SK-N-SH (cell line): ENCODE results near the gene FLRT2. TPM values are rescaled to one million over a fixed set of nuclear protein-coding genes. Genes with fewer than 3 reads are reported as not detected.
A peak's percentile ranks its signal among the peaks of the same experiment; 100 is the strongest.

Source experiments
- CTCF ChIA-PET: fragments of 300-600, 350-600 bp; formaldehyde crosslinking; extraction: SDS; loops from one replicate; lab custom pipeline; 2021; lab: Yijun Ruan, JAX
- POLR2A ChIA-PET: fragments of 350-600 bp; sonication (Branson Sonifier 250); formaldehyde crosslinking; extraction: SDS; loops from one replicate; lab custom pipeline; 2020; ENCODE audit warnings: antibody characterized with exemption, inconsistent platforms; lab: Yijun Ruan, JAX
- DNase-seq: peaks from one replicate; pipeline ENCODE4 v3.0.0; 2012
- H2AFZ ChIP-seq: fragments of 200-600 bp; sonication (generic); 2 replicates; pipeline ENCODE4 v1.8.1; 2016; ENCODE audit warnings: antibody characterized with exemption, mild to moderate bottlenecking, low read depth
- H3F3A ChIP-seq: fragments of 200-600 bp; sonication (generic); replicated peaks from 2 replicates; pipeline ENCODE3; 2016; ENCODE audit warnings: antibody characterized with exemption, mild to moderate bottlenecking; ENCODE audit not compliant: insufficient read depth
- H3K27ac ChIP-seq, 2 experiments: fragments of 200-500 bp in 1 of 2; fragments of 200-600 bp in 1 of 2; sonication (Bioruptor generic) in 1 of 2; sonication (generic), shearing (Covaris generic) in 1 of 2; 2 replicates each; pipeline versions ENCODE4 v1.5.1 to v1.6.1; 2014 to 2016; ENCODE audit warnings: low read depth in 2 of 2, inconsistent platforms in 1 of 2, low read length in 1 of 2, mild to moderate bottlenecking in 1 of 2, mixed read lengths in 1 of 2
- H3K27me3 ChIP-seq: fragments of 200-600 bp; sonication (generic), shearing (Covaris generic); 2 replicates; pipeline ENCODE4 v1.6.1; 2016; ENCODE audit warnings: mixed run types; ENCODE audit not compliant: insufficient read depth
- H3K36me3 ChIP-seq, 2 experiments: fragments of 200-500 bp in 1 of 2; fragments of 200-600 bp in 1 of 2; sonication (Bioruptor generic) in 1 of 2; sonication (generic) in 1 of 2; replicated peaks in 1 of 2; 2 replicates each; pipeline versions ENCODE3 to v1.5.1; 2014 to 2016; ENCODE audit warnings: low read length in 1 of 2, mild to moderate bottlenecking in 1 of 2; ENCODE audit not compliant: insufficient read depth in 2 of 2, control insufficient read depth in 1 of 2
- H3K4me1 ChIP-seq, 2 experiments: fragments of 200-500 bp in 1 of 2; fragments of 200-600 bp in 1 of 2; sonication (Bioruptor generic) in 1 of 2; sonication (generic), shearing (Covaris generic) in 1 of 2; 2 replicates each; pipeline versions ENCODE4 v1.5.1 to v1.6.1; 2014 to 2016; ENCODE audit warnings: low read depth in 1 of 2, low read length in 1 of 2, mixed run types in 1 of 2; ENCODE audit not compliant: insufficient read depth in 2 of 2, control insufficient read depth in 1 of 2
- H3K4me2 ChIP-seq: fragments of 200-600 bp; sonication (generic), shearing (Covaris generic); 2 replicates; pipeline ENCODE4 v1.6.1; 2017; ENCODE audit warnings: mixed run types
- H3K4me3 ChIP-seq, 2 experiments: fragments of 200-500 bp in 1 of 2; fragments of 200-600 bp in 1 of 2; sonication (Bioruptor generic) in 1 of 2; sonication (generic), shearing (Covaris generic) in 1 of 2; 2 replicates each; pipeline versions ENCODE4 v1.5.1 to v1.8.1; 2014 to 2016; ENCODE audit warnings: low read depth in 2 of 2, inconsistent platforms in 1 of 2, low read length in 1 of 2, mild to moderate bottlenecking in 1 of 2, mixed read lengths in 1 of 2, moderate library complexity in 1 of 2
- H3K79me2 ChIP-seq: fragments of 200-600 bp; sonication (generic); 2 replicates; pipeline ENCODE4 v1.8.1; 2017; ENCODE audit warnings: mild to moderate bottlenecking; ENCODE audit not compliant: insufficient read depth
- H3K9ac ChIP-seq: fragments of 200-600 bp; sonication (generic); 2 replicates; pipeline ENCODE4 v1.6.1; 2017; ENCODE audit warnings: mixed run types
- H3K9me2 ChIP-seq: fragments of 200-600 bp; sonication (generic); 2 replicates; pipeline ENCODE4 v1.6.1; 2017; ENCODE audit warnings: mixed run types
- H3K9me3 ChIP-seq: fragments of 200-600 bp; sonication (generic); 2 replicates; pipeline ENCODE4 v1.6.1; 2017; ENCODE audit warnings: mixed run types, mild to moderate bottlenecking, moderate library complexity
- H4K20me1 ChIP-seq: fragments of 200-600 bp; sonication (generic); 2 replicates; pipeline ENCODE4 v1.6.1; 2017; ENCODE audit warnings: mild to moderate bottlenecking, mixed run types; ENCODE audit not compliant: insufficient read depth
- CHD2 ChIP-seq: fragments of 150-350 bp; IDR thresholded peaks from 2 replicates; pipeline ENCODE4 v1.6.1; 2018; ENCODE audit warnings: low read length; ENCODE audit not compliant: partially characterized antibody
- CTCF ChIP-seq: fragments of 200-600 bp; sonication (generic); IDR thresholded peaks from 2 replicates; pipeline ENCODE4 v1.6.1; 2017; ENCODE audit warnings: antibody characterized with exemption, mild to moderate bottlenecking, moderate library complexity
- POLR2AphosphoS5 ChIP-seq: IDR thresholded peaks from 2 replicates; pipeline ENCODE4 v1.6.1; 2012; ENCODE audit warnings: low read depth, low read length
- REST ChIP-seq: IDR thresholded peaks from 2 replicates; pipeline ENCODE4 v1.6.1; 2012; ENCODE audit warnings: mild to moderate bottlenecking, low read depth, low read length, moderate library complexity
- RFX5 ChIP-seq: IDR thresholded peaks from 2 replicates; pipeline ENCODE4 v1.6.1; 2012; ENCODE audit warnings: mild to moderate bottlenecking, improper control_type of control experiment, low read length
- SIN3A ChIP-seq: IDR thresholded peaks from 2 replicates; pipeline ENCODE4 v1.6.1; 2012; ENCODE audit warnings: low read depth, mild to moderate bottlenecking, low read length, moderate library complexity, borderline replicate concordance
- TEAD4 ChIP-seq: IDR thresholded peaks from 2 replicates; pipeline ENCODE4 v1.4.0; 2012; ENCODE audit warnings: mild to moderate bottlenecking, borderline replicate concordance; ENCODE audit not compliant: insufficient read depth
- WGBS: methylation state at CpG from one replicate; pipeline ENCODE4 v1.1.6; 2017; ENCODE audit warnings: low lambda C conversion rate; 5-methylcytosine and 5-hydroxymethylcytosine counted together
- polyA plus RNA-seq, 3 experiments: library from polyadenylated mRNA; depleted of rRNA; stranded (reverse); fragments of >200 nt; gene quantifications; 2 replicates each; pipeline ENCODE4 v1.2.3, GENCODE V29; 2012
- TF ChIP-seq, protein P1 (sequence below): IDR thresholded peaks from 2 replicates; pipeline ENCODE4; 2012
- TF ChIP-seq, protein P2 (sequence below): IDR thresholded peaks from 2 replicates; pipeline ENCODE4 v1.4.0; 2012; ENCODE audit warnings: low read depth, borderline replicate concordance

The FLRT2 gene
- polyA plus RNA-seq, 1 of the 3 experiments (the other 2 are of a cell fraction), result 10.8 TPM

- peak overlapping the region; percentile 70 to 93; a peak in 2 of 4 replicates for H3K27ac ChIP-seq
- H3K4me1 ChIP-seq, result peaks cover 0 to 8% of the 10 kb centered on the region in 2 experiments; a peak in 2 of 4 replicates
- H3K9me3 ChIP-seq, result no peaks in the 10 kb centered on the region
- ChIA-PET CTCF (no interaction called here), POLR2A (no interaction called here)
- WGBS, result 54% methylated on average over 2 of the region's 2 CpGs
- no peaks in the 10 kb centered on the region for H3K36me3 ChIP-seq
- H3K4me2 ChIP-seq, result peak overlapping the region; percentile 75; the same call in 1 of the 2 replicates
- H3K9me2 ChIP-seq, result no peaks in the 10 kb centered on the region
- H4K20me1 ChIP-seq, result no peaks in the 10 kb centered on the region
- no peak overlapping the region for H3K9ac ChIP-seq
- no peak for DNase-seq
- no peak overlapping the region for H3K4me3 ChIP-seq
- peaks cover 16% of the 10 kb centered on the region; the same call in 1 of the 2 replicates for H3K79me2 ChIP-seq
- H2AFZ ChIP-seq, result no peak overlapping the region; the same call in 1 of the 2 replicates
- TF ChIP-seq CTCF (no peak), RFX5 (no peak), TEAD4 (no peak), REST (no peak), POLR2AphosphoS5 (no peak), CHD2 (no peak), SIN3A (no peak)
- TF ChIP-seq, protein P1, sequence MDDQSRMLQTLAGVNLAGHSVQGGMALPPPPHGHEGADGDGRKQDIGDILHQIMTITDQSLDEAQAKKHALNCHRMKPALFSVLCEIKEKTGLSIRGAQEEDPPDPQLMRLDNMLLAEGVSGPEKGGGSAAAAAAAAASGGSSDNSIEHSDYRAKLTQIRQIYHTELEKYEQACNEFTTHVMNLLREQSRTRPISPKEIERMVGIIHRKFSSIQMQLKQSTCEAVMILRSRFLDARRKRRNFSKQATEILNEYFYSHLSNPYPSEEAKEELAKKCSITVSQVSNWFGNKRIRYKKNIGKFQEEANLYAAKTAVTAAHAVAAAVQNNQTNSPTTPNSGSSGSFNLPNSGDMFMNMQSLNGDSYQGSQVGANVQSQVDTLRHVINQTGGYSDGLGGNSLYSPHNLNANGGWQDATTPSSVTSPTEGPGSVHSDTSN, result no peak
- TF ChIP-seq, protein P2, sequence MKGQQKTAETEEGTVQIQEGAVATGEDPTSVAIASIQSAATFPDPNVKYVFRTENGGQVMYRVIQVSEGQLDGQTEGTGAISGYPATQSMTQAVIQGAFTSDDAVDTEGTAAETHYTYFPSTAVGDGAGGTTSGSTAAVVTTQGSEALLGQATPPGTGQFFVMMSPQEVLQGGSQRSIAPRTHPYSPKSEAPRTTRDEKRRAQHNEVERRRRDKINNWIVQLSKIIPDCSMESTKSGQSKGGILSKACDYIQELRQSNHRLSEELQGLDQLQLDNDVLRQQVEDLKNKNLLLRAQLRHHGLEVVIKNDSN, result no peak
- TF ChIP-seq, all 33 proteins: peak for 0
- Histone ChIP-seq H3K27me3 (no peaks in the 10 kb centered on the region), H3F3A (peaks cover 22% of the 10 kb centered on the region)
These were observed 15.5 kb upstream of the FLRT2 start for GRCh38 chr14:85514487-85514886.
